ENCODE data around the gene SAMD15.
A peak's percentile ranks its signal among the peaks of the same experiment; 100 is the strongest.
"Not testable (repeated sequence)": the region's sequence is repeated elsewhere in the genome, so short reads cannot be mapped to it uniquely, and the experiment has no call there.

The SAMD15 gene

GRCh38 chr14:77375973-77376770, 1.0 kb upstream of the SAMD15 start:
- peak; percentile 0 to 1 for DNase-seq (ENCODE audit: low read depth in 2 of 2)

DNA sequence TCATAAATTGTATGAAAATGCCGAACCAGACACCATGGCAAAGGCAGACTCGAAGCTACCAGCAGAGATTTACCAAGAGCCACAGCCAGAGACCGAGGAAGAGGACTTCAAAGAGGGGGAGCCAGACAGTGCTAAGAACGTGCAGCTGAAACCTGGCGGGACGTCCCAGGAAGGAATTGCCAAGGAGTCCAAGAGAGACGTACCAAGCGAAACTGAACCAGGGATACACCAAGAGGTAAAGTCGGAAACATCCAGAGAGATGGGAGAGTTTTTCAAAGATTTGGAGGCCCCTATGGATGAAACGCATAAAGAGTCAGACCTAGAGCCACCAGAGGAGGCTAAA, 294 bp downstream of the SAMD15 start:
- DNase-seq (ENCODE audit: low read depth in 2 of 2): no peak

DNA sequence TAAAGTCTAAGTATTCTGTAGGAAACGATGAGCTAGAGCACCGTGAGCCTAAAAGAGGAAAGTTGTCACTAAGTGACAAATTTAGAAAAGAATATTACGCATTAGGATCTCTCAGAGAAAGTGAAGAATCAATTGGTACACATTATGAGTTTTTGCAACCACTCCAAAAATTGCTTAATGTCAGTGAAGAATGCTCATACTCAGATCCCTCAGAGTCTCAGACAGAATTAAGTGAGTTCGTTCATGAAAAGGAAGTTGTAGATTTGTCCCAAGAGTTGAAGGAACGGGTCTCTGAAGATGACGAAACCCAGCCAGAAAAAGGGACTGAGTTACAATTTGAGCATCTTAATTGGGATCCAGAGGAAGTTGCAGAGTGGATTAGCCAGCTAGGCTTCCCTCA, 1.5 kb downstream of the SAMD15 start:
- no peak for DNase-seq (ENCODE audit: low read depth in 2 of 2)

- no peak for DNase-seq (ENCODE audit: low read depth in 2 of 2)
These were observed 13.0 kb downstream of the SAMD15 start for GRCh38 chr14:77390188-77390587.

GRCh38 chr14:77400216-77400615, 23.0 kb downstream of the SAMD15 start:
- DNase-seq (ENCODE audit: low read depth in 2 of 2): no peak

- DNase-seq (ENCODE audit: low read depth in 2 of 2): no peak
These were observed 26.6 kb downstream of the SAMD15 start for GRCh38 chr14:77403768-77404167.

- DNase-seq (ENCODE audit: low read depth in 2 of 2): no peak
These were observed 28.9 kb downstream of the SAMD15 start for GRCh38 chr14:77406086-77406485.

GRCh38 chr14:77406718-77407117, 29.5 kb downstream of the SAMD15 start:
- no peak for DNase-seq (ENCODE audit: low read depth in 2 of 2)

DNA sequence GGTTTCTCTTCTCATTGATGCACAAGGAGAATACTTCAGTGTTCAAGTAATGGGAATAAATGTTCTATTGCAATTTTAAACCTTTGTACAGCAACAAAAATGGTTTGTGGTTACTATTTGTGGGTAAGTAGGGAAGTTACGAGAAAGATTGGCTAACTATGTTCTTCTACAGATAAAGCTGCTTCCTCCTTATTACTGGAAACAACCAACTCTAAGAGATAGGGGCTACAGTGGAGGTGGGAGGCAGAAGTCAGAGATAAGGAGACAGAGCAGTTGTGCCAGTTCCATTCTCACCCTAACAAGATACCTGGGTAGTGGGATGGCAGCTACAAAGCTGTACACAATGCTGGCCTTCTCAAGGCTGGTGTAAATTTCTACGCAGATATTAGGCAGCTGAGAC, 30.0 kb downstream of the SAMD15 start:
- DNase-seq (ENCODE audit: low read depth in 2 of 2): no peak

DNA sequence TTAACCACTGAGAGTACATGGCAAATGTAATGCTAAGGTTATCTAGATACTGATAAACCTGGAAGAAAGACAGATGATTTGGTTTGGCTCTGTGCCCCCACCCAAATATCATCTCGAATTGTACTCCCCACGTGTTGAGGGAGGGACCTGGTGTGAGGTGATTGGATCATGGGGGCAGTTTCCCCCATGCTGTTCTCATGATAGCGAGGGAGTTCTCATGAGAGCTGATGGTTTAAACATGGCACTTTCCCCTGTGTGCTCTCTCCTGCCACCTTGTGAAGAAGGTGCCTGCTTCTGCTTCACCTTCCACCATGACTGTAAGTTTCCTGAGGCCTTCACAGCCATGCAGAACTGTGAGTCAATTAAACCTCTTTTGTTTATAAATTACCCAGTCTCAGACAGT, 32.0 kb downstream of the SAMD15 start:
- no peak for DNase-seq (ENCODE audit: low read depth in 2 of 2)

- not testable (repeated sequence) for DNase-seq (ENCODE audit: low read depth in 2 of 2)
These were observed 38.3 kb downstream of the SAMD15 start for GRCh38 chr14:77415403-77416030.

DNA sequence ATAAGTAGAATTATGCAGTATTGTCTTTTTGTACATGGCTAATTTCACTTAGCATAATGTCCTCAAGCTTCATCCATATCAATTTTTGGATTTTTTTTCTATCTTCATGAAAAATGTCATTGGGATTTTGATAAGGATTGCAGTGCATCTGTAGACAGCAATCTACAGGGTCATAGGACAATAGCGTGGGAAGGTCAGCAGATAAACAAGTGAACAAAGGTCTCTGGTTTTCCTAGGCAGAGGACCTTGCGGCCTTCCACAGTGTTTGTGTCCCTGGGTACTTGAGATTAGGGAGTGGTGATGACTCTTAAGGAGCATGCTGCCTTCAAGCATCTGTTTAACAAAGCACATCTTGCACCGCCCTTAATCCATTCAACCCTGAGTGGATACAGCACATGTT, 38.9 kb downstream of the SAMD15 start:
- DNase-seq (ENCODE audit: low read depth in 2 of 2): not testable (repeated sequence)

- DNase-seq (ENCODE audit: low read depth in 2 of 2): no peak
These were observed 39.7 kb downstream of the SAMD15 start for GRCh38 chr14:77416836-77417235.

- no peak for DNase-seq (ENCODE audit: low read depth in 2 of 2)
These were observed 44.0 kb downstream of the SAMD15 start for GRCh38 chr14:77421201-77421600.

GRCh38 chr14:77423423-77423822, 46.2 kb downstream of the SAMD15 start, which contains the start of gene NOXRED1:
TSS of gene NOXRED1 (minus strand) at chr14:77423523. CDS start at chr14:77422889, 634 bp downstream.
- no peak for DNase-seq (ENCODE audit: low read depth in 2 of 2)

DNA sequence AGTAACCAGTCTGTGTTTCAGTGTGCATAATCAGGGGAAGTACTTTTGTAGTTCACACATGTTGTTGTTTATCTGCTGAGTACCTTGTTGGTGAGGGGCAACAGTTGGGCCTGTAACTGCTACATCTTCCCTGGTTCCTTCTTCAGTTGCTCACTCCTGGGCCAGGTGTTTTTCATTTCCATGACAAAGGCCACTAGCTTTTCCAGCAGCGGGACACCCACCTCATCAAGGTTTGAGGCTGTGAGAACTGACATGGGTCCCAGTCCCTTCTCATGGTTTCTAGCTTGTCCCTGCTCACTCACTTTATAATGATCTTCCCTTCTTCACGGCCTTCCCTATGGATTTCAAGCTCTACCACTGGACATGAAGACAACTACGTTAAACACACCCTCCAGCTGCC, 47.7 kb downstream of the SAMD15 start:
- DNase-seq (ENCODE audit: low read depth in 2 of 2): no peak

DNA sequence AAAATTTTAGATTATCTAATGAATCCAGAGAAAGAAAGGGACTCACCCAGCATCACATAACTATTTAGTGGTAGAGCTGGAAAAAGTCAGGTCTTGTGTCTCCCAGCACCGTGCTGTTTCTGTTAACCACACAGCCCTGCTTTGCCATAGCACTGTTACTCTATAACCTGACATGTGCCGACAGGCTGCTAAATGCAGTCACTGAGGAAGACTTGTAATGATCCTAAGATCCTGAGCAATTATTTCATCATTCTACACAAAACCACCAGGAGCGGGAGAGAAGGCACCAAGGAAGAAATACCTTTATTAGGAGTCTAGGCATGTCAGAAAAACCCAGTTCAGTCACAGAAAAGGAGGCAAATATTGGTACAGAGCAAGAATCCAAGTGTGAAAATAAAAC, 49.2 kb downstream of the SAMD15 start:
- no peak for DNase-seq (ENCODE audit: low read depth in 2 of 2)

DNA sequence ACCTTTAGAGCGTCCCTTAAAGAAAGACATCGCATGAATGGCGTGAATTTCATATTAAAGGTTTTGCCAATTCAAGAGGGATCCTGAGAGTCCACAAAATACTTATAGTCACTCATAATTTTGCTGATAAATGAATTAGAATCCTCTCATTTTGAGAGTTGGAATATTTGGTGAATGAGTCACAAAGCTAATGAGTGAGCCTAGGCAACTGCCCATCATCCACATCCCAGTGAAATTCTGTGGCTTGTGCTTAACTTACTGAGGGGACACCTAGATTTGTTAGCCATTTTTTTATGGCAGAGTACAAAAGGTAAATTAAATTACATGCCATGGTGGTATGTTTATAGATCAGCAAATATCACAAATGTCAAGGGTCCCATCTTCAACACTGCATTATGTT, 58.9 kb downstream of the SAMD15 start:
- no peak for DNase-seq (ENCODE audit: low read depth in 2 of 2)

DNA sequence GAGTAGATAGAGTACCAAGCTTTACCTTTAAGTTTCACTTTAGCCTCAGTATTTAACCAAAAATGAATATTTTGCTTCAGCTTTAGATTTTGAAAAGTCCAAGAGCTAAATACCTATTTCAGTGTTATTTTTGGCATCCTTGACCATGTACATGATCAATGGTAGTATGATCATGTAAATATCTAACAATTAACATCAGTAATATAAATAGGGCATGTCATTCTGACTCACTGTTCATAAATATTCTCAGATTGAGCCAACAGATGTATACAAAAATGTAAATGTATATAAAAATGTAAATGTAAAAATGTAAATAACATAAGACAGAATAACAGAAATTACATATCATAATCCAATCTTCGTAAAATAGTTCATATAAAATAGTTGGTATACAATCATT, 61.4 kb downstream of the SAMD15 start:
- DNase-seq (ENCODE audit: low read depth in 2 of 2): no peak

DNA sequence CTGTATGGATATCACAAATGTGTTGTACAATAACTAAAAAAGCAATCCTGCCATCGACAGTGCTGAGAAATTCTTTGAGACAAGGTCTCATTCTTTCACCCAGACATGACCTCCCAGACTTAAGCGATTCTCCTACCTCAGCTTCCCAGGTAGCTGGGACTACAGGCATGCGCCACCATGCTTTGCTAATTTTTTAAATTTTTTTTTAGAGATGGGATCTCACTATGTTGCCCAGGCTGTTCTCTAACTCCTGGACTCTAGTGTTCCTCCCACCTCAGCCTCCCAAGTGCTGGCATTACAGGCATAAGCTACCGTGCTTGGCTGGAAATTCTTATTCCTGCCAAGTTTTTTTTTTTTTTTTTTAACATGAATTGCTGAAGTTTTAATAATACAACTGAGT, 62.7 kb downstream of the SAMD15 start:
- DNase-seq (ENCODE audit: low read depth in 2 of 2): no peak

Data from stimulated activated CD8-positive, alpha-beta memory T cell treated with anti-CD3 and anti-CD28 coated beads, Interleukin-2, amount 100 ng/mL, for 1 hour (primary cell).